H7 (cell line): Measurements from ENCODE around the gene VCAM1. TPM values are rescaled to one million over a fixed set of nuclear protein-coding genes. Genes with fewer than 3 reads are reported as not detected.
A peak's percentile ranks its signal among the peaks of the same experiment; 100 is the strongest.

ENCODE experiments used
- DNase-seq: peaks from one replicate; pipeline ENCODE4 v3.0.0; 2012
- H3K27me3 ChIP-seq: 2 replicates; pipeline ENCODE4 v1.6.0; 2011; ENCODE audit warnings: mild to moderate bottlenecking, low read length; ENCODE audit not compliant: control insufficient read depth, insufficient read depth
- H3K36me3 ChIP-seq: replicated peaks from 2 replicates; pipeline ENCODE4 v1.5.1; 2011; ENCODE audit warnings: low read length; ENCODE audit not compliant: control insufficient read depth, insufficient read depth
- H3K4me3 ChIP-seq: 2 replicates; pipeline ENCODE4 v1.5.1; 2011; ENCODE audit warnings: low read depth, mild to moderate bottlenecking, control low read depth, low read length, moderate library complexity; ENCODE audit not compliant: insufficient read depth
- total RNA-seq: library from RNA; depleted of rRNA; stranded (reverse); fragments of >200 nt; shearing (Covaris generic); gene quantifications from 2 replicates; pipeline ENCODE4 v1.2.3, GENCODE V29; 2014

Gene VCAM1
- total RNA-seq, 1 experiment from 2014 or later = not detected

GRCh38 chr1:100736746-100737145 lies 17.2 kb downstream of the VCAM1 start:
- no peaks in the 10 kb centered on the region for H3K27me3 ChIP-seq
- H3K36me3 ChIP-seq = no peaks in the 10 kb centered on the region
- no peak for DNase-seq
- H3K4me3 ChIP-seq = no peak overlapping the region

- H3K27me3 ChIP-seq = no peaks in the 10 kb centered on the region
- DNase-seq = no peak
- H3K4me3 ChIP-seq = no peak overlapping the region
- no peaks in the 10 kb centered on the region for H3K36me3 ChIP-seq
These were observed 27.0 kb downstream of the VCAM1 start for GRCh38 chr1:100746542-100746932.

DNA sequence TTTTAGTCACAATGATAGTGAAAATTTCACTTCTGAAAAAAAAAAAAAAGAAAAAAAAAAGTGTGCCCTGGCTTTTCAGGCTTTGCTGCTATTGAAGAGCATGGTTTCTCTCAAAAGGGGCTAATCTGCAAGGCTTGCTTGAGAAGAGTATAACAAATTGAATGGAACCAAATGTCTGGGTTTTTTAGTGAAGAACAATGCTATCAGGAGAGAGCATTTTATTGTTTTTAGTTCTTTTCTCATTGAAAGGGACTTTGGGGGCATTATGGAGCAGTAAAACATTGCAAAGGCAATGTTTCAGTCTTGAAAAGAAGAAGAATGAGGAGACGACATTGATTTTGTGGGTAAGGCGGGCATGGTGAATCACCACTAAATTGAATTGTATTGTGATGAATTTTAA lies 28.2 kb downstream of the VCAM1 start:
- H3K36me3 ChIP-seq = no peaks in the 10 kb centered on the region
- H3K27me3 ChIP-seq = no peaks in the 10 kb centered on the region
- H3K4me3 ChIP-seq = no peak overlapping the region
- DNase-seq = no peak

DNA sequence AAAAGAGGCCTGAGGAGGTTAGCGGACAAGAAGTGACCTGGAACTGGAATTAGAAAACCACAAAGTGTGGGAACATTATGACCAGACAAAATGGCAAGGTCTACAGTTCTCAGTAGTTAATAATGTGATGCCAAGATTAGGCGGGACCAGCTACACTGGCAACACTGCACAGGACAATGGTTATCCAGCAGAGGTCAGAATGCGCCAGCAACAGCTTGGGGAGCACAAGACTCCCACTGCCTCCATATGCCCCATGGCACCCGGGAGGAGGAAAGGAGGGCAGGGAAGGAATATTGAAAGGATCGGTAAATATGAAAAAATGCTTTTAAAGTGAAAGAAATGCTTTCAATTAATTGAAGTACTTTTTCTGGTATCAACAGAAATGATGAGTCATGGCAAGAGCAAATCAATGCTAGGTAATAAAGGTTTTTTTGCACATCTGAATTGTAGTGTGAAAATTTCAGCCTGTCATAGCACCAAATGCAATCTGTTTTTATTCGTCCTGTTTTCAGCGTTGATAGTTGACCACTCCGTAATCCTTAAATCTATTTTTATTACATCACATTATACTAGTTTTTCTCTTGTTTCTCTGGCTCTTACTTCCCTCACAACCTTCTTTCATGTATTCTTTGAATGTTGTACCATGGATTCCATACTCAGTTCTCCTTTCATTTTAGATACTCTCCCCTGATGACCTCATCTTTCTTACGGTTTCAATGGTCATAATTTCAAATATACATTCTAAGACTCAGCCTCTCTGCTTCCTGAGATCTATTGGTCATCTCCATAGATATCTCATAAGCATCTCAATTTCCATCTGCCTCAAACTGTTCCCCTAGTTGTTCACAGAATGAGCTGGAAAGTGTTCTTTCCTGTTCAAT lies 30.7 kb downstream of the VCAM1 start:
- H3K36me3 ChIP-seq = no peaks in the 10 kb centered on the region
- peak; percentile 30 for DNase-seq
- H3K4me3 ChIP-seq = no peak overlapping the region
- H3K27me3 ChIP-seq = no peaks in the 10 kb centered on the region

- Histone ChIP-seq H3K36me3 (no peaks in the 10 kb centered on the region), H3K4me3 (no peak overlapping the region), H3K27me3 (no peaks in the 10 kb centered on the region)
- DNase-seq = no peak
These were observed 33.2 kb downstream of the VCAM1 start for GRCh38 chr1:100752791-100753190.

- Histone ChIP-seq H3K4me3 (no peak overlapping the region), H3K36me3 (no peaks in the 10 kb centered on the region), H3K27me3 (no peaks in the 10 kb centered on the region)
- no peak for DNase-seq
These were observed 38.4 kb downstream of the VCAM1 start for GRCh38 chr1:100757946-100758345.

DNA sequence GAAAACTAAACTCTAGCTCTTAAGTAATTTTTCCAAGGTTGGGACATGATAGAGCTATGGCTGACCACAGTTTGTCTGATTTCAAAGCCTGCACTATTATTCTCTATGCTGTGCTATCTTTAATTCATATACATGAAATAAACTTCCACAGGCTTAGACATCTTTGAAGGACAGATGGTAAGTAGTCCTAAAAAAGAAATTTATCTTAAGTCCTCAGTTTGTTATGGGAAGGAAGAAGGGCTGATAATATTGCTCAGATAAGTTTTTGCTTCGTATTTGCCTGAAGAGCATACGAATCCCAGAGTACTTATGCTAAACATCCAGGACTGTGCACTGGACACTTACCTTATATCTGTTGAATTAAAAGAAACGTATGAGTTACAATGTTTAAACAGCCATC lies 39.6 kb downstream of the VCAM1 start:
- no peak overlapping the region for H3K4me3 ChIP-seq
- no peaks in the 10 kb centered on the region for H3K27me3 ChIP-seq
- H3K36me3 ChIP-seq = no peaks in the 10 kb centered on the region
- no peak for DNase-seq

- H3K4me3 ChIP-seq = no peak overlapping the region
- DNase-seq = no peak
- no peaks in the 10 kb centered on the region for H3K27me3 ChIP-seq
- H3K36me3 ChIP-seq = no peaks in the 10 kb centered on the region
These were observed 41.0 kb downstream of the VCAM1 start for GRCh38 chr1:100760511-100760910.

- Histone ChIP-seq H3K4me3 (no peak overlapping the region), H3K27me3 (no peaks in the 10 kb centered on the region), H3K36me3 (no peaks in the 10 kb centered on the region)
- DNase-seq = no peak
These were observed 42.9 kb downstream of the VCAM1 start for GRCh38 chr1:100762461-100762860.

DNA sequence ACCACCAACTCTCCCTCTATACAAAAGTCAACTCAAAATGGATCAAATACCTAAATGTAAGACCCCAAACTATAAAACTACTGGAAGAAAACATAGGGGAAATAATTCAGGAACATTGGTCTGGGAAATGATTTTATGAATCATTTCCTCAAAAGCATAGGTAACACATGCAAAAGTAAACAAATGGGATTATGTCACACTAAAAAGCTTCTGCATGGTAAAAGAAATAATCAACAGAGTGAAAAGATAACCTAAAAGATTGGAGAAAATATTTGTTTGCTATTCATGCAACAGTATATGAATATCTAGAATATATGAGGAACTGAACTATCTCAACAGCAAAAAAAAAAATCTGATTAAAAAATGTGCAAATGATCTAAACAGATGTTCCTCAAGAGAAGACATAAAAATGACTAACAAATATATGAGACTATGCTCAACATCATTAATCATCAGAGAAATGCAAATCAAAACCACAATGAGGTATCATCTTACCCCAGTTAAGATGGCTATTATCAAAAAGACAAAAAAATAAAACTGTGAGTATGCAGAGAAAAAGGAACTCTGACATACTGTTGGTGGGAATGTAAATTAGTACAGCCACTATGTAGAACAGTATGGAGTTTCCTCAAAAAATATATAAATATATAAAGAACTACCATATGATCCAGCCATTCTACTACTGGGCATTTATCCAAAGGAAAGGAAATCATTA lies 47.8 kb downstream of the VCAM1 start:
- no peak for DNase-seq
- H3K36me3 ChIP-seq = no peaks in the 10 kb centered on the region
- H3K27me3 ChIP-seq = no peaks in the 10 kb centered on the region
- no peak overlapping the region for H3K4me3 ChIP-seq

DNA sequence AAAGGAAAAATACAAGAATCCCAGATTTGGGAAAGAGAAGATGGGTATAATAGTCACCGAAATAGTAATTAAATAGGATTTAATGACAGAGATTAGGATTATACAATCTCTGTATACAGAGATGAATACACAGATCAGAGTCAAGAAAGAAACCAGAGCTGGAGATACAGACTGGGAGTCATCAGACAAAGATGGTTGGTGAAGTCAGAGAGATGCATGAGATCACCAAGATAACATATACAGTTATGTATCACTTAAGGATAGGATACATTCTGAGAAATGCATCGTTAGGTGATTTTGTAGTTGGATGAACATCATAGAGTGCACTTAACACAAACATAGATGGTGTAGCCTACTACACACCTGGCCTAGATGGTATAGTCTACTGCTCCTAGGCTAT lies 49.8 kb downstream of the VCAM1 start:
- no peaks in the 10 kb centered on the region for H3K27me3 ChIP-seq
- no peaks in the 10 kb centered on the region for H3K36me3 ChIP-seq
- DNase-seq = no peak
- H3K4me3 ChIP-seq = no peak overlapping the region

GRCh38 chr1:100769906-100770646 lies 50.5 kb downstream of the VCAM1 start:
- DNase-seq = no peak
- Histone ChIP-seq H3K36me3 (no peaks in the 10 kb centered on the region), H3K27me3 (no peaks in the 10 kb centered on the region), H3K4me3 (no peak overlapping the region)

- H3K27me3 ChIP-seq = no peaks in the 10 kb centered on the region
- H3K36me3 ChIP-seq = no peaks in the 10 kb centered on the region
- DNase-seq = no peak
- no peak overlapping the region for H3K4me3 ChIP-seq
These were observed 53.9 kb downstream of the VCAM1 start for GRCh38 chr1:100773444-100773843.

DNA sequence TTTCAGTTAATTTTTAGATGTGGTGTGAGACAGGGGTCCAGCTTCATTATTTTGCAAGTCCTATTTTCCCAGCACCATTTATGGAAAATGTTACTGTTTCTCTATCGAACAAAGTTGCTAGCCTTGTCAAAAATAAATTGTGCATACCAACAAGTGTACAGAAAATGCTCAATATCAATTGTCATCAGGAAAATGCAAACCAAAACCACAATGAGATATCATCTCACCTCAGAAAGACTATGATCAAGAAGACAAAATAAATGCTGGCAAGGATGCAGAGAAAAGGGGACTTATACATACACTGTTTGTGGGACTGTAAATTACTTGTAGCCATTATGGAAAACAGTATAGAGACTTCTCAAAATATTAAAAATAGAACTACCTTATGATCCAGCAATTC lies 54.8 kb downstream of the VCAM1 start:
- no peak overlapping the region for H3K4me3 ChIP-seq
- no peak for DNase-seq
- H3K27me3 ChIP-seq = no peaks in the 10 kb centered on the region
- no peaks in the 10 kb centered on the region for H3K36me3 ChIP-seq

- no peaks in the 10 kb centered on the region for H3K27me3 ChIP-seq
- H3K4me3 ChIP-seq = no peak overlapping the region
- no peak for DNase-seq
- H3K36me3 ChIP-seq = no peaks in the 10 kb centered on the region
These were observed 55.9 kb downstream of the VCAM1 start for GRCh38 chr1:100775483-100775882.
